ENCODE results near the gene AKT1. TPM values are rescaled to one million over a fixed set of nuclear protein-coding genes. Genes with fewer than 3 reads are reported as not detected.
A peak's percentile ranks its signal among the peaks of the same experiment; 100 is the strongest.

The AKT1 gene
- total RNA-seq, 1 donor: 188 TPM

- Histone ChIP-seq H4K20me1 (ENCODE audit: insufficient read depth, low read length) (peaks cover 66% of the 10 kb centered on the region), H2AFZ (ENCODE audit: low read length) (no peak overlapping the region), H3K27me3 (ENCODE audit: insufficient read depth, low read length) (no peaks in the 10 kb centered on the region), H3K4me2 (ENCODE audit: insufficient read depth, low read length) (no peak overlapping the region), H3K4me1 (ENCODE audit: insufficient read depth, low read length) (peaks cover 12% of the 10 kb centered on the region), H3K27ac (ENCODE audit: low read depth, low read length) (no peak overlapping the region), H3K9me3 (ENCODE audit: low read depth, low read length) (no peaks in the 10 kb centered on the region), H3K79me2 (ENCODE audit: insufficient read depth, low read length) (peaks cover 76% of the 10 kb centered on the region), H3K36me3 (ENCODE audit: insufficient read depth, low read length) (peaks cover 12% of the 10 kb centered on the region), H3K4me3 (ENCODE audit: insufficient read depth, low read length) (no peak overlapping the region)
- TF ChIP-seq, protein P1, sequence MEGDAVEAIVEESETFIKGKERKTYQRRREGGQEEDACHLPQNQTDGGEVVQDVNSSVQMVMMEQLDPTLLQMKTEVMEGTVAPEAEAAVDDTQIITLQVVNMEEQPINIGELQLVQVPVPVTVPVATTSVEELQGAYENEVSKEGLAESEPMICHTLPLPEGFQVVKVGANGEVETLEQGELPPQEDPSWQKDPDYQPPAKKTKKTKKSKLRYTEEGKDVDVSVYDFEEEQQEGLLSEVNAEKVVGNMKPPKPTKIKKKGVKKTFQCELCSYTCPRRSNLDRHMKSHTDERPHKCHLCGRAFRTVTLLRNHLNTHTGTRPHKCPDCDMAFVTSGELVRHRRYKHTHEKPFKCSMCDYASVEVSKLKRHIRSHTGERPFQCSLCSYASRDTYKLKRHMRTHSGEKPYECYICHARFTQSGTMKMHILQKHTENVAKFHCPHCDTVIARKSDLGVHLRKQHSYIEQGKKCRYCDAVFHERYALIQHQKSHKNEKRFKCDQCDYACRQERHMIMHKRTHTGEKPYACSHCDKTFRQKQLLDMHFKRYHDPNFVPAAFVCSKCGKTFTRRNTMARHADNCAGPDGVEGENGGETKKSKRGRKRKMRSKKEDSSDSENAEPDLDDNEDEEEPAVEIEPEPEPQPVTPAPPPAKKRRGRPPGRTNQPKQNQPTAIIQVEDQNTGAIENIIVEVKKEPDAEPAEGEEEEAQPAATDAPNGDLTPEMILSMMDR (IDR thresholded peaks at IDR 0.05; ENCODE audit: extremely low read depth, low read depth, low read length): no peak
- no peak for DNase-seq (ENCODE audit: insufficient read length, low spot score, missing footprints)
Observed at GRCh38 chr14:104792101-104792884, 3.3 kb downstream of the AKT1 start.

GRCh38 chr14:104791425-104791824, 4.1 kb downstream of the AKT1 start:
- no peak overlapping the region for H3K4me3 ChIP-seq (ENCODE audit: insufficient read depth, low read length)
- H3K4me1 ChIP-seq (ENCODE audit: insufficient read depth, low read length): peaks cover 12% of the 10 kb centered on the region
- TF ChIP-seq, protein P1 (IDR thresholded peaks at IDR 0.05; ENCODE audit: extremely low read depth, low read depth, low read length): no peak
- no peaks in the 10 kb centered on the region for H3K27me3 ChIP-seq (ENCODE audit: insufficient read depth, low read length)
- H2AFZ ChIP-seq (ENCODE audit: low read length): no peak overlapping the region
- H3K9me3 ChIP-seq (ENCODE audit: low read depth, low read length): no peaks in the 10 kb centered on the region
- peaks cover 66% of the 10 kb centered on the region for H4K20me1 ChIP-seq (ENCODE audit: insufficient read depth, low read length)
- H3K79me2 ChIP-seq (ENCODE audit: insufficient read depth, low read length): peaks cover 85% of the 10 kb centered on the region
- no peak overlapping the region for H3K27ac ChIP-seq (ENCODE audit: low read depth, low read length)
- H3K36me3 ChIP-seq (ENCODE audit: insufficient read depth, low read length): peaks cover 12% of the 10 kb centered on the region
- no peak overlapping the region for H3K4me2 ChIP-seq (ENCODE audit: insufficient read depth, low read length)
- no peak for DNase-seq (ENCODE audit: insufficient read length, low spot score, missing footprints)

DNA sequence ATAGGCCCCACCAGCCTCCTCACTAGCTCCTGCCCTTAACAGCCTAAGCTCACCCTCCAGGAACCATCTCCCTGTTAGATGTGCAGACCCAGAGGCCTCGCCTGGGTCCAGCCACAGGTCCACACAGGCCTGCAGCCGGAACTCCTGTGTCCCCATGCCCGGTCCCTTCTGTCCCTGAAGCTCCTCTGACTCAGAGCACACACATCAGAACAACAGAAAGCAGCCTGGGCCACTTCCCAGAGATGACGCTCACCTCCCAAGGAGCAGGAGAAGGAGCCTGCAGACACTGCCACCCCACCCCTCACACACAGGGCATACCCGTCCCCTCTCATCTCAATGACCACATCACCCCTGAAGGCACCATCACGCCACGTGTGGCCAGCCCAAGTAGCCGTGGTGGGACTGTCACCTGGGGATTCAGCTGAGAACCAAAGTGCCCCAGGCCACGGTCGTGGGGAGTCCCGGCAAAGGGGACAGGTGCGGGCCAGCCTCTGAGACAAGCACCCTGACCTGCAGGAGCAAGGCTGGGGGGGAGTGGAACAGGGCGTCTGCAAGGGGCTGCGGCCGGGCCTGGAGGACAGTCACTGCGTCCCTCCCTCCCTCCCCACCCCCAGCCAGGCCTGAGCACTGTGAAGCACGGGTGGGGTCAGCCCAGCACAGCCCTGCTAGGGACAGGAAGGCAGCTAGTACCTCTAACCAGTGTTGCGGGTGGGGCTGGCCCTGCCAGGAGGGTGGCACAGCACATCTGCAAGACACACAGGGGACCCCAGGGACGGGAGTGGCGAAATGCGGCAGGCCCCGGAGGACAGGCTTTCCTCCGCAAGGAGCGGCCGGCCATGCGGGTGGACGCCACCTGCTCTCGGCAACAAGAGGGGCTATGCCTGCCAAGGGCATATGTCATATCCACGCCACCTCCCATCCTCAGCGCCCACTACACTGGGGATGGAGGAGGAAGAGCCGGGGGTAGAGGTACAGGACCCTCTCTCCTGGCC, 5.5 kb downstream of the AKT1 start:
- peaks cover 15% of the 10 kb centered on the region for H3K36me3 ChIP-seq (ENCODE audit: insufficient read depth, low read length)
- H3K9me3 ChIP-seq (ENCODE audit: low read depth, low read length): no peaks in the 10 kb centered on the region

More for the DNA sequence above, 5.5 kb downstream of the AKT1 start:
- Histone ChIP-seq H3K79me2 (ENCODE audit: insufficient read depth, low read length) (peaks cover 97% of the 10 kb centered on the region), H3K4me1 (ENCODE audit: insufficient read depth, low read length) (peaks cover 12% of the 10 kb centered on the region), H3K4me2 (ENCODE audit: insufficient read depth, low read length) (no peak overlapping the region), H3K4me3 (ENCODE audit: insufficient read depth, low read length) (no peak overlapping the region), H4K20me1 (ENCODE audit: insufficient read depth, low read length) (peaks cover 72% of the 10 kb centered on the region), H3K27me3 (ENCODE audit: insufficient read depth, low read length) (no peaks in the 10 kb centered on the region), H3K27ac (ENCODE audit: low read depth, low read length) (no peak overlapping the region), H2AFZ (ENCODE audit: low read length) (no peak overlapping the region)
- TF ChIP-seq, protein P1 (IDR thresholded peaks at IDR 0.05; ENCODE audit: extremely low read depth, low read depth, low read length): no peak
- peak; percentile 88 for DNase-seq (ENCODE audit: insufficient read length, low spot score, missing footprints)

All from osteoblast (primary cell).